Smooth muscle cell (in vitro differentiated cells): ENCODE measurements around the gene SLC23A2. TPM values are rescaled to one million over a fixed set of nuclear protein-coding genes. Genes with fewer than 3 reads are reported as not detected.

Source experiments
- DNase-seq: peaks from one replicate; lab custom pipeline; 2025; ENCODE audit not compliant: unreplicated experiment; lab: John Stamatoyannopoulos, UW
- H2AFZ ChIP-seq: fragments of 200-600 bp; sonication (generic); 2 replicates; pipeline ENCODE4 v1.6.0; 2016; ENCODE audit warnings: antibody characterized with exemption, low read depth, mild to moderate bottlenecking
- H3F3A ChIP-seq: fragments of 200-600 bp; sonication (generic); 2 replicates; pipeline ENCODE4 v1.6.0; 2017; ENCODE audit warnings: antibody characterized with exemption, low read depth
- H3K27ac ChIP-seq: fragments of 200-600 bp; sonication (generic); 2 replicates; pipeline ENCODE4 v1.5.1; 2016; ENCODE audit warnings: low read depth, mild to moderate bottlenecking
- H3K27me3 ChIP-seq: fragments of 200-600 bp; sonication (generic); 2 replicates; pipeline ENCODE4 v1.6.1; 2016; ENCODE audit warnings: low read depth, mild to moderate bottlenecking
- H3K36me3 ChIP-seq: fragments of 200-600 bp; sonication (generic); 2 replicates; pipeline ENCODE4 v1.5.1; 2016; ENCODE audit warnings: low read depth
- H3K4me1 ChIP-seq: fragments of 200-600 bp; sonication (generic); 2 replicates; pipeline ENCODE4 v1.5.1; 2016; ENCODE audit warnings: low read depth
- H3K4me2 ChIP-seq: fragments of 200-600 bp; sonication (generic); 2 replicates; pipeline ENCODE4 v1.6.0; 2016; ENCODE audit warnings: mild to moderate bottlenecking
- H3K4me3 ChIP-seq: fragments of 200-600 bp; sonication (generic); 2 replicates; pipeline ENCODE4 v1.5.1; 2016; ENCODE audit warnings: mild to moderate bottlenecking
- H3K79me2 ChIP-seq: fragments of 200-600 bp; sonication (generic); 2 replicates; pipeline ENCODE4 v1.6.0; 2016; ENCODE audit warnings: low read depth, mild to moderate bottlenecking
- H3K9ac ChIP-seq: fragments of 200-600 bp; sonication (generic); 2 replicates; pipeline ENCODE4 v1.6.0; 2016; ENCODE audit warnings: low read depth
- H3K9me3 ChIP-seq: fragments of 200-600 bp; sonication (generic); replicated peaks from 2 replicates; pipeline ENCODE4 v1.5.1; 2016; ENCODE audit warnings: low read depth
- H4K20me1 ChIP-seq: fragments of 200-600 bp; sonication (generic); 2 replicates; pipeline ENCODE4 v1.6.0; 2016; ENCODE audit warnings: low read depth
- WGBS: methylation state at CpG from one replicate; pipeline ENCODE4 v1.1.7; 2016; ENCODE audit warnings: low lambda C conversion rate; 5-methylcytosine and 5-hydroxymethylcytosine counted together
- polyA plus RNA-seq: library from polyadenylated mRNA; unstranded; fragments of >200 nt; fragmentation: Nextera tagmentation; extraction: Ambion mirVana; gene quantifications from 2 replicates; pipeline ENCODE4 v1.2.1, GENCODE V29; 2016
- total RNA-seq: library from RNA; depleted of rRNA; stranded (reverse); fragments of >200 nt; gene quantifications from 2 replicates; pipeline ENCODE4 v1.2.3, GENCODE V29; 2014
- TF ChIP-seq, protein P1 (sequence below): fragments of 200-600 bp; sonication (generic); IDR thresholded peaks from 2 replicates; pipeline ENCODE4 v1.5.1; 2017; ENCODE audit warnings: borderline replicate concordance, mild to moderate bottlenecking, antibody characterized with exemption; ENCODE audit not compliant: insufficient read depth, poor library complexity, severe bottlenecking

The SLC23A2 gene
- total and polyA plus RNA-seq, 2 experiments from 2014 or later: 1.4 to 5.0 TPM

GRCh38 chr20:4902788-4903187, 98.5 kb downstream of the SLC23A2 start:
- 95% methylated on average over 4 of the region's 4 CpGs for WGBS
- no peak overlapping the region for H3K9ac ChIP-seq
- DNase-seq: no peak

GRCh38 chr20:4901031-4901818, 100.1 kb downstream of the SLC23A2 start:
- Histone ChIP-seq H3K4me2 (no peak overlapping the region), H3K9ac (no peak overlapping the region), H3K9me3 (no peaks in the 10 kb centered on the region), H3K27ac (no peak overlapping the region), H3K4me1 (no peaks in the 10 kb centered on the region), H3K36me3 (no peaks in the 10 kb centered on the region), H3K79me2 (no peaks in the 10 kb centered on the region), H3K27me3 (no peaks in the 10 kb centered on the region), H3K4me3 (no peak overlapping the region), H4K20me1 (no peaks in the 10 kb centered on the region), H2AFZ (no peak overlapping the region), H3F3A (no peaks in the 10 kb centered on the region)
- TF ChIP-seq, protein P1, sequence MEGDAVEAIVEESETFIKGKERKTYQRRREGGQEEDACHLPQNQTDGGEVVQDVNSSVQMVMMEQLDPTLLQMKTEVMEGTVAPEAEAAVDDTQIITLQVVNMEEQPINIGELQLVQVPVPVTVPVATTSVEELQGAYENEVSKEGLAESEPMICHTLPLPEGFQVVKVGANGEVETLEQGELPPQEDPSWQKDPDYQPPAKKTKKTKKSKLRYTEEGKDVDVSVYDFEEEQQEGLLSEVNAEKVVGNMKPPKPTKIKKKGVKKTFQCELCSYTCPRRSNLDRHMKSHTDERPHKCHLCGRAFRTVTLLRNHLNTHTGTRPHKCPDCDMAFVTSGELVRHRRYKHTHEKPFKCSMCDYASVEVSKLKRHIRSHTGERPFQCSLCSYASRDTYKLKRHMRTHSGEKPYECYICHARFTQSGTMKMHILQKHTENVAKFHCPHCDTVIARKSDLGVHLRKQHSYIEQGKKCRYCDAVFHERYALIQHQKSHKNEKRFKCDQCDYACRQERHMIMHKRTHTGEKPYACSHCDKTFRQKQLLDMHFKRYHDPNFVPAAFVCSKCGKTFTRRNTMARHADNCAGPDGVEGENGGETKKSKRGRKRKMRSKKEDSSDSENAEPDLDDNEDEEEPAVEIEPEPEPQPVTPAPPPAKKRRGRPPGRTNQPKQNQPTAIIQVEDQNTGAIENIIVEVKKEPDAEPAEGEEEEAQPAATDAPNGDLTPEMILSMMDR: no peak
- no peak for DNase-seq
- WGBS: 93% methylated on average over 14 of the region's 14 CpGs

More at GRCh38 chr20:4902788-4903187, 98.5 kb downstream of the SLC23A2 start:
- TF ChIP-seq, protein P1: no peak
- Histone ChIP-seq H3F3A (no peaks in the 10 kb centered on the region), H4K20me1 (no peaks in the 10 kb centered on the region), H3K9me3 (no peaks in the 10 kb centered on the region), H3K27ac (no peak overlapping the region), H3K4me1 (no peaks in the 10 kb centered on the region), H3K36me3 (no peaks in the 10 kb centered on the region), H3K4me3 (no peak overlapping the region), H3K79me2 (no peaks in the 10 kb centered on the region), H3K27me3 (no peaks in the 10 kb centered on the region), H2AFZ (no peak overlapping the region), H3K4me2 (no peak overlapping the region)

GRCh38 chr20:4898282-4899244, 102.7 kb downstream of the SLC23A2 start:
- Histone ChIP-seq H3K9me3 (no peaks in the 10 kb centered on the region), H3K79me2 (no peaks in the 10 kb centered on the region), H4K20me1 (no peaks in the 10 kb centered on the region), H3K4me2 (peak overlapping the region; percentile 1), H3K27me3 (no peaks in the 10 kb centered on the region), H3K4me3 (no peak overlapping the region), H3K27ac (no peak overlapping the region), H3K4me1 (no peaks in the 10 kb centered on the region), H3K36me3 (no peaks in the 10 kb centered on the region), H2AFZ (no peak overlapping the region), H3K9ac (no peak overlapping the region), H3F3A (no peaks in the 10 kb centered on the region)
- no peak for DNase-seq
- TF ChIP-seq, protein P1: no peak
- 53% methylated on average over 14 of the region's 14 CpGs for WGBS
